Measurements from ENCODE around the gene RTP5.

The RTP5 gene

GRCh38 chr2:241877197-241877685, 7.7 kb downstream of the RTP5 start:
- no peak for TF ChIP-seq EZH2phosphoT487 (IDR thresholded peaks at IDR 0.05; ENCODE audit: borderline replicate concordance, low read length)
- TF ChIP-seq CTCF (IDR thresholded peaks at IDR 0.05; ENCODE audit: low read depth, low read length, poor library complexity, severe bottlenecking), result no peak
- H3K4me1 ChIP-seq (ENCODE audit: control insufficient read depth, low read length), result peaks cover 18% of the 10 kb centered on the region
- no peaks in the 10 kb centered on the region for H3K9me2 ChIP-seq (replicated peaks; ENCODE audit: control insufficient read depth, low read length)
- H3K79me2 ChIP-seq (ENCODE audit: control insufficient read depth, low read length), result no peaks in the 10 kb centered on the region
- H4K20me1 ChIP-seq (ENCODE audit: control insufficient read depth, insufficient read depth, low read depth, low read length), result no peaks in the 10 kb centered on the region
- H3K27me3 ChIP-seq (ENCODE audit: control insufficient read depth, low read length), result no peaks in the 10 kb centered on the region
- H3K27ac ChIP-seq (ENCODE audit: low read depth, low read length), result no peak overlapping the region
- H3K9me3 ChIP-seq (ENCODE audit: control insufficient read depth, insufficient read depth, low read length), result no peaks in the 10 kb centered on the region
- no peaks in the 10 kb centered on the region for H3K36me3 ChIP-seq (ENCODE audit: control insufficient read depth, low read length)
- no peak overlapping the region for H3K4me3 ChIP-seq (ENCODE audit: low read length)
- no peak overlapping the region for H3K4me2 ChIP-seq (ENCODE audit: low read length)
- peaks cover 2% of the 10 kb centered on the region; the same call in 1 of the 2 replicates for H3F3A ChIP-seq (ENCODE audit: control insufficient read depth, insufficient read depth)

- H4K20me1 ChIP-seq (ENCODE audit: control insufficient read depth, insufficient read depth, low read depth, low read length), result no peaks in the 10 kb centered on the region
- H3K9me3 ChIP-seq (ENCODE audit: control insufficient read depth, insufficient read depth, low read length), result no peaks in the 10 kb centered on the region
- no peaks in the 10 kb centered on the region for H3K9me2 ChIP-seq (replicated peaks; ENCODE audit: control insufficient read depth, low read length)
- no peaks in the 10 kb centered on the region for H3K36me3 ChIP-seq (ENCODE audit: control insufficient read depth, low read length)
- H3K27ac ChIP-seq (ENCODE audit: low read depth, low read length), result no peak overlapping the region
- H3K4me2 ChIP-seq (ENCODE audit: low read length), result no peak overlapping the region
- H3K4me3 ChIP-seq (ENCODE audit: low read length), result no peak overlapping the region
- no peaks in the 10 kb centered on the region for H3K79me2 ChIP-seq (ENCODE audit: control insufficient read depth, low read length)
- H3F3A ChIP-seq (ENCODE audit: control insufficient read depth, insufficient read depth), result peaks cover 2% of the 10 kb centered on the region; the same call in 1 of the 2 replicates
- H3K4me1 ChIP-seq (ENCODE audit: control insufficient read depth, low read length), result peaks cover 29% of the 10 kb centered on the region
- TF ChIP-seq EZH2phosphoT487 (IDR thresholded peaks at IDR 0.05; ENCODE audit: borderline replicate concordance, low read length) (no peak), CTCF (IDR thresholded peaks at IDR 0.05; ENCODE audit: low read depth, low read length, poor library complexity, severe bottlenecking) (peak; percentile 64)
- no peaks in the 10 kb centered on the region for H3K27me3 ChIP-seq (ENCODE audit: control insufficient read depth, low read length)
These were observed 8.8 kb downstream of the RTP5 start for GRCh38 chr2:241877989-241878970.

GRCh38 chr2:241879326-241879725, 9.8 kb downstream of the RTP5 start:
- Histone ChIP-seq H3K4me1 (ENCODE audit: control insufficient read depth, low read length) (peaks cover 30% of the 10 kb centered on the region), H3K4me2 (ENCODE audit: low read length) (no peak overlapping the region)

More at GRCh38 chr2:241879326-241879725, 9.8 kb downstream of the RTP5 start:
- Histone ChIP-seq H3F3A (ENCODE audit: control insufficient read depth, insufficient read depth) (peaks cover 2% of the 10 kb centered on the region; the same call in 1 of the 2 replicates), H3K36me3 (ENCODE audit: control insufficient read depth, low read length) (peaks cover 2% of the 10 kb centered on the region; the same call in 1 of the 2 replicates), H3K79me2 (ENCODE audit: control insufficient read depth, low read length) (no peaks in the 10 kb centered on the region), H3K4me3 (ENCODE audit: low read length) (no peak overlapping the region), H3K27me3 (ENCODE audit: control insufficient read depth, low read length) (no peaks in the 10 kb centered on the region), H3K9me2 (replicated peaks; ENCODE audit: control insufficient read depth, low read length) (no peaks in the 10 kb centered on the region), H4K20me1 (ENCODE audit: control insufficient read depth, insufficient read depth, low read depth, low read length) (no peaks in the 10 kb centered on the region), H3K27ac (ENCODE audit: low read depth, low read length) (no peak overlapping the region), H3K9me3 (ENCODE audit: control insufficient read depth, insufficient read depth, low read length) (no peaks in the 10 kb centered on the region)
- TF ChIP-seq CTCF (IDR thresholded peaks at IDR 0.05; ENCODE audit: low read depth, low read length, poor library complexity, severe bottlenecking) (no peak), EZH2phosphoT487 (IDR thresholded peaks at IDR 0.05; ENCODE audit: borderline replicate concordance, low read length) (no peak)
